Spleen (tissue), 7 donors: ENCODE results near the gene CCN5.

Experiments
- POLR2A ChIP-seq, 3 donors: fragments of 450-650 bp; IDR thresholded peaks; one replicate each; pipeline ENCODE4 v1.5.1; 2017; ENCODE audit warnings: antibody characterized with exemption in 3 of 3, mild to moderate bottlenecking in 1 of 3
- TF ChIP-seq, protein P1 (sequence below), 11 experiments: fragments of 200-600 bp in 7 of 11; fragments of 450-650 bp in 4 of 11; sonication (generic) in 4 of 11; IDR thresholded peaks in 8 of 11; conservative IDR thresholded peaks in 3 of 11; 1 replicate in 7 of 11; 2 replicates in 4 of 11; pipeline versions ENCODE4 v1.4.0 to v1.8.0; 2016 to 2021; ENCODE audit warnings: antibody characterized with exemption in 11 of 11, inconsistent platforms in 4 of 11, mild to moderate bottlenecking in 1 of 11
- donor health status: DM: no; HTN: no; CAD: no; lungs with moderate emphysema.
- donor health status: DM: no; HTN: no; CAD: no.
- donor health status: DM: no; HTN: no; CAD: no.

DNA sequence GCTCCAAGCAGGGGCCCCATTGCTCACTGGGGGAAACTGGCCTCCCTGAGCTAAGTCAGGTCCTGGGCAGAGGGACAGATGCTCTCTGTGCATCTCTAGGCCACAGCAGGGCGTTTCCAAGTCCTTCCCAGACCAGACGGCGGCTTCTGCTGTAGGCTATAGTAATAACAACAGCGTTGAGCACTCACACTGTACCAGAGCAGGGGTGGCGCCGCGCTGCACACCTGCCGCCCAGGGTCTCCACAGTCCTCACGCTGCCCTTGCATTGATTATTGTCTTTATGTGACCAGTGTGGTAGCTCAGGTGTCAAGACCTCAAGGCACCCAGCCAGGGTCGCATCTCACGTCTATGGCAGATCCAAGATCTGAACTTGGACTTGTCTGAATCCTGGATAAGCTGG is 14.9 kb upstream of the CCN5 start:
- TF ChIP-seq, protein P1, sequence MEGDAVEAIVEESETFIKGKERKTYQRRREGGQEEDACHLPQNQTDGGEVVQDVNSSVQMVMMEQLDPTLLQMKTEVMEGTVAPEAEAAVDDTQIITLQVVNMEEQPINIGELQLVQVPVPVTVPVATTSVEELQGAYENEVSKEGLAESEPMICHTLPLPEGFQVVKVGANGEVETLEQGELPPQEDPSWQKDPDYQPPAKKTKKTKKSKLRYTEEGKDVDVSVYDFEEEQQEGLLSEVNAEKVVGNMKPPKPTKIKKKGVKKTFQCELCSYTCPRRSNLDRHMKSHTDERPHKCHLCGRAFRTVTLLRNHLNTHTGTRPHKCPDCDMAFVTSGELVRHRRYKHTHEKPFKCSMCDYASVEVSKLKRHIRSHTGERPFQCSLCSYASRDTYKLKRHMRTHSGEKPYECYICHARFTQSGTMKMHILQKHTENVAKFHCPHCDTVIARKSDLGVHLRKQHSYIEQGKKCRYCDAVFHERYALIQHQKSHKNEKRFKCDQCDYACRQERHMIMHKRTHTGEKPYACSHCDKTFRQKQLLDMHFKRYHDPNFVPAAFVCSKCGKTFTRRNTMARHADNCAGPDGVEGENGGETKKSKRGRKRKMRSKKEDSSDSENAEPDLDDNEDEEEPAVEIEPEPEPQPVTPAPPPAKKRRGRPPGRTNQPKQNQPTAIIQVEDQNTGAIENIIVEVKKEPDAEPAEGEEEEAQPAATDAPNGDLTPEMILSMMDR (IDR thresholded peaks at IDR 0.05 in 8 of 11, conservative IDR thresholded peaks at IDR 0.05 in 3 of 11): no peak
- TF ChIP-seq POLR2A (IDR thresholded peaks at IDR 0.05): no peak
